ENCODE results near the gene LRMDA.

LRMDA gene

DNA sequence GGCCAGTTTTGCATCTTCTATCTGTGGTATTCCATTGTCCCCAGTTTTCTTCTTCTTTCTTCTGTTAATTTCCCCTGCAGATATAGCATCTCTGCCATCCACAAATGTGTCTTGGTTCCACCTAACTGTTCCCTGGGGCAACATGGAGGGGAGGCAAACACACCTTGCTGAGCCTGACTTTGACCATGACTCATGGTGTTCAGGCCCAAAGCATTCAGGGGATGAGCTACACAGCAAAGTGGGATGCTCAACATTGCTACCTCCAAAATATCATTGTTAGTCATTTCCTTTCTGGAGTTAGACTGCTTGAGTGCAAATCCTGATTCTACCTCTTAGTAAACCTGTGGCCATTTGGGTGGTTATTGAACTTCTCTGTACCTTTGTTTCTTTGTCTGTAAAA is 542.7 kb downstream of the LRMDA start:
- DNase-seq: no peak

DNA sequence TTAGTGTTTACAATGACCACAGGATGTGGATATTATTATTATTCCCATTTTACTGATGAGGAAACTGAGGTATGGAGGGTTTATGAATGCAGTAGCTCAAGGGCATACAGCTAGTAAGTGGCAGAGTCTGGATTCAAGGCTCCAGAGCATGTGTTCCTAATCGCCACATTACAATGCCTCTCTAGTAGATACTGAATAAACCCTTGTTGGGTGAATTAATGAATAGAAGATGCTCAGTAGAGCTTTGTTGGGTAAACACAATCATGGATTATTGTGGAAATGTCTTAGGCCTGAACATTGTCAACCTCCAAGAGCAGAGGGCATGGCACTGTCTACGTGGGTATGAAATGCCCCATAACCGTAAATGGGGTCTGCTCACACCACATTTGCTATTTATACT is 545.3 kb downstream of the LRMDA start:
- DNase-seq: no peak

DNA sequence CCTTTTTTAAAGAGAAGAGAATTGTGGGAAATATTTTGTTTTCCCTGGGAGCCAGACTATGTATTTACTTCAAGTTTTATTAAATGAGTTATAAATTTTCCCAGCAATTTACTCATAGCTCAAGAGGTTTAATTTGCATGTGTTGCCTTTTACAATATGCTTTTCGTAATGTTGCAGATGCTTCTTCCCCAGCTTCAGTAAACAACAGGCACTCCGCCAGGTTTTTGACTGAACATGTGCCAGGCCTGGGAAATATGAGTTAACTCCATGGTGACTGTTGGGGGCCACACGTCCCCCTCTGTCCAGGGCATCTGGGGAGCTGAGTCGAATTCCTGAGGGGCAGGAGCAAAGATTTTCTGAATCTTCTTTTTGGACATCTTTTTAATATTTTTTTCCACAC is 545.7 kb downstream of the LRMDA start:
- DNase-seq: no peak

DNA sequence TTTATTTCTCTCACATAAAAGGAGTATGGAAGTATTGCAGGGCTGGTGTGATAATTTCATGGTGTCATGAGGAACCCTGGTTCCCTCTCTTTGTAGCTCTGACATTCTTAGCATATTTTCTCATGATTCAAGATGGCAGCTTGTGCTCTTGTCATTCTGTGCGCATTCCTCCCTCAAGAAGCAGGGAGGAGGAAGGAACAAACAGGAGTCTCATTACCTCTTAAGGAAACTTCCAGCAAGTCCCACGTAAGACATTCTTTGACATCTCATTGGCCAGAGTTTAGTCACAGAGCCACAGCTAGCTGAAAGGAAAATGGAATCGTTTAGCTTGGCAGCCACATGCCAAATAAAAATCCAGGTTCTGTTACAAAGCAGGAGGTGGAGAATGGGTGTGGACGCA is 546.8 kb downstream of the LRMDA start:
- no peak for DNase-seq

DNA sequence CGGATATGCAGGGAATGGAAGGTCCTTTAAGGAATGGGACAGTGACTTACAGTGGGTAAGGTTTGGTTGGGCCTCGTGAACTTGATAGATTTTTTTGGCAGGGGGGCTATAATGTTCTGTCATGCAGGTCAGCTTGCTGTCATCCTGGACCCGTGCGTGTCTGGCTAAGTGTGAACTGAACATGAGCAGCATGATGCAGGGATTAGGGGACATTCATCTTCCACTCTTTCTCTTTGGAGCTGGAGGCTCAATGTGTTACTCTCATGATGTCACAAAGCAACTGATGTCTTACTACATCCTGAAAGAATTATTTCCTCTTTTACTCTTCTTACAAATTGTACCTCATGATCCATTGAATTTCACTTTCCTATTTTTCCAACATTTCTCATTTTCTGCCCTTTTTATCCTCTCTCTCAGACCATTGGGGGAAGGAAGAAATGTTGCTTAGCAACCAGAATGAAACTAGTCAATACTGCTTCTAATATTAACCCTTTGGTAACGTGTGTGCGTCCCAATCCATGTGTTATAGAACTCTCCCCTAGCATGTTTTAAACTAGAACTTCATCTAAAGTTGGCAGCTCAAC is 549.1 kb downstream of the LRMDA start:
- no peak for DNase-seq

DNA sequence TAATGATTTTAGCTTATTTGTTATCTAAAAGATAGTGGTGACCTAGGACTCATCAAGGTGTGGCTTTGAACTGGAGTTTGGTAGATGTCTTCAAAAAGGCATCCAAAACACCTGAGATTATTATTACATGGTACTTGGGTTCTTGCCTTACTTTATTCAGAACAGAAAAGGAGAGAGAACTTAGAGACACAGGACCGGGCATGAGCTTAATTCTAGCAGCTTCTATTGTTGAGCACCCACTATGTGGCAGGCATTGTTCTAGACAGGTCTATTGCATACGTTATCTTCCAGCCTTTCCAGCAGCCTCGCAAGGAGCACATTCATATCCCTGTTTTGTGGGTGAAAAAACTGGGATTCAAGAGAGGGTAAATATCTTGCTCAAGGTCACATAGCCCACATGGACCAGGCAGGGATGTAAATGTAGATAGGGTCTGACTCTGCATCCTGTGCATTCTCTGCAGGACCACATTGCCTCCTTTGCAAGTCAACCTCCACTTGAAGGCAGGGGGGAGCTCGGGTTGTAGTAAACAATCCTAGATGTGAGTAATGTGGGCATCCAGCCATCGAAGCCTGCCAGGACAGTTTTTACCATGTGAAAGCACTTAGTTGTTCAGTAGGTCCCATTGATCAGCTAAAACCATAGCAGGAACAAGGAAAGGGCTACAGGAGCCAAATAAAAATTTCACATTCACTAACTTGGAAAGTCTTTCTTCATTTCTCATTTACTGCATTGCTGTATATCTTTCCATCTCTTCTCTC is 551.4 kb downstream of the LRMDA start:
- DNase-seq: no peak

DNA sequence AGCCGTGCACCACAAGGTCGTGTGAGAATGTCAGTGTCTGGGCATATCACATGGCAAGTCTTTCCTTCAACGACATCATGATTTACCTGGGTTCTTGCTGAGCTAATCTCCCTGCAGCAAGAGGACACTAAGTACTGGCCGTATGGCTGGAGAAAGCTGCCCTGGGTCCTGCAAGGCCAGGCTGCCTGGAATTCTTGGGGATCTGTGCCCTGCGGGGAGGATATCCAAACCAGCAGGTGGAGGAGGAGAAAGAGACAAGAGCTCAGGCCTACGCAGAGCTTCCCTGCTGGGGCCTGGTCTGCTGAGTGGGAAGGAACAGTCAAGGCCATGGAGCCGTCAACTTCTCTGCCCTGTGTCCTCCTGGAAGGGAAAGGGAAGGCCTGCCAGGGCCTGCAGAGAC is 552.6 kb downstream of the LRMDA start:
- no peak for DNase-seq

DNA sequence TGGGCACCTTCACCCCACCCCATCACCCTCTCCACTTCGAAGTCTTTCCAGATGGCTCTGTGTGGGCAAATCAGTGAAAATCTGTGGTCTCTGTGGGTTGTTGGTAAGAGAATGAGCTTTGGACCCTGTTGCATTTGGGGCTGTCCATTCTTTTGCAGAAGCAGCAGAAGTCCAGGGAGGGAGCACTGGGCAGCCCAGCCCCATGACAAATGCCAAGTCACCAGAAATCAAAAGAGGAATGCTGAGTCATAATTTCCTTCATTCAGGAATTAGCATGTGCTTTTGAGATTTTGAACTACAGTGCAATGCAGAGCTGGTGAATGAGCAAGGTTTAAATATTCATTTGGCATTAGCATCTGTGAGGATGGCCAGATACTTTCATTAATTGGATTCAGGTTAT is 556.2 kb downstream of the LRMDA start:
- no peak for DNase-seq

DNA sequence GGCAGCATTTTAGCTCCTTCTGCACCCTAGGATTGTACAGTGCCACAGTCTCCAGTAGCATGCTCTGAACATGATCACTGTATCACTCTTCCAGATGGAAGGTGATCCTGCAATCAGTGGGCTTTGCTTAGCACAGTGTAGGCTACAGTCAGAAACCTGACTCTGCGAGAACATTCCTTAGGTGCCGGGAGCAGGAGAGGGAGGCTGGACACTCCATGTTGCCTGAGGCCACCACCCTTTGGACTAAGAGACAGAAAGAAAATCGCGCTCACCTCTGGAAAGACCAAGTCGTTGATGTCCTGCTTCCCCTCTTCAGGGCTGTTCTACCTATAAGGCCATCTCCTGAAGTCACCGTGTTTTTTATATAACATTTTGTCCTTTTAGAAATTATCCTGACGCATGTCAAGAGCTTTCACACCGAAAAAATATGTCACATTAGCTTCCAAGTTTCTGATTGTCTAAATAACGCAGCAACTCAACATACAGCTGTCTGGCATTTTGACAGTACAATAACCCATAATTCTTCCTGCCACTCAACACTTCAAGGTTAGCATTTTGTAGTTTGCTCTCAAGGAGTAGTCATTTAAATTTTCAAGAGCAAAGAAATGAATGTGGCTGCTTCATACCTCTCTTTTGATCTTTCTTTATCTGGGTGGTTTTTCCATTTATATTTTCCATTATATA is 563.1 kb downstream of the LRMDA start:
- no peak for DNase-seq

DNA sequence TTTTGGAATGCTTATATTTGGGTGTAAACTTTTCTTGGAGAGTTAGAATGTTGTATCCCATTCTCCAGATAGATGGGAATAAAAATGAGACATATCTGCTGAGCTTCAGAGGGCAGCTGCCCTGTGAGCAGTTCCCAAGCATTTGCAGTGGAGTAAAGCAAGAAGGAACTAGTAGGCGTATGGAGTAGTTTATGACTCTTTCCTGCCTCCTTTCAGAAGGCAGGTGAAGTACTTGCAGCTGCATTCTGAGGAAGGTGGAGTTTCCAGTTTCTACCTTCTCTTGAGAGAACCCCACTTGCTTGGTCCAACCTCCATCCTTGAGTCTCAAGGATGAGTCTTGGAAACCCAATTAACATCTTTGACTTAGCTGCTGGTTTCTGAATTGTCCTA is 563.6 kb downstream of the LRMDA start:
- DNase-seq: no peak

DNA sequence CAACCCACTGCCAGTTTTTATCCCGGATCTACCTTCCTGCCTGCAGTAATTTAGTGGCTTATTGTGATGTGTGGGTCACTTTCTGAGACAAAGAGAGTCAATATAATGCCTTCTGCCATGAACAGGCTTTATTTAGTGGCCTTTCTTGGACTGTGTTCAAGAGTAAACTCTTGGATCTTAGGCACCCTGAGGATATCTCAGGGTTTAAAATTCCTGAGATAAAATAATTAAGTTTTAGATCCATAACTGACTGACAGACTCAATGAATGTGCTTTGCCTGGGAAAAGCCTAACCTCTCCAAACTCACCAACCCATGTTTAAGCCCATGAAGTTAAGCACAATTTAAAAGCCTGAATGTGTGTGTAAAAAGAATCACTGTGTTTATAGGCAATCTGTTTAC is 564.3 kb downstream of the LRMDA start:
- DNase-seq: no peak

DNA sequence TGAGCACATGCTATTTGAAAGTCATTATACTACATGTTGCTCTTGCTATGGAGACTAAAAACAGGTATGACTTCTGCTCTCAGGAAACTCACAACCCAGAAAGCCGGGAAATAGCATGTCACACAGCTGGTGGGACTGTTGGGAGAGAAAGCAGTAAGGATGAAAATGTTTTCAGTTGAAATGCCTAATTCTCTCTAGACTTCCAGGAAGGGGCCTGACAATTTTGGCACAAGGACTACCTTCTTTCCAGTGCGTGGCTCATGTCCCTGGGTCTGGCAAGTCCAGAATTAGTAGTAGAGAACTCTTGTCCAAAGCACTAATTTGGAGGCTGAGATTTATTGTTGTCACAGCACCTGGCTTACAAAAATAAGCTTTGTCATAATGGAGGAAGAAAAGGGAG is 567.6 kb downstream of the LRMDA start:
- DNase-seq: no peak

DNA sequence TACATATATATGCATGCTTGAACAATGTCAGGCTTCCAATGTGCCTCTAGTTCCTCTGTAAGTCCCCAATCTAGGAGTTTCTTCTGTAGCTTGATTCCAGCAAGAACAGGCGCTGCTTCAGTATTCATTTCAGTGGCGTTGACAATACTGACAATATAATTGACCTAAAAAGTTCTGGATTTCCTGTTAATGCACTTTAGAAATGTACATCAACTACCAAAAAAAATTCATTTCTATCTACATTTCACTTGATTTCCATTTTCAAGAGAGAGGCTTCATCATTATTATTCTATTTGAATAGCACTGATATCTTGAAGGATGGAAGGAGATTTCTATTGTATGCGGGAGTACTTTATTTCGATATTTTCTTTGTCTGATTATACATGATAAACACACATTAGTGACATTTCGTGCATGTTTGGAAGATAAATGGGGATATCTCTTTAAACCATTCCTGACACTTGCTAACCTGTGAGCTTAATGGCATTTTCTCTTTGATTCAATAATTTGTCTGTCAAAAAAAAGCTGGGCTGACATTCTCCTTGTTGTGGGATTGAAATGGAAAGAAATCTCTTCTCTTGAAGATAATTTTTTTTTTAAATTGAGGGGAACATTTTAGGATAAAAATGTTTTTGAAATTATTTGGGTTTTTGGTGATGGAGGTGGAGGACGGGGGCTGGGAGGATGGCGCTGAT is 568.2 kb downstream of the LRMDA start:
- DNase-seq: no peak

DNA sequence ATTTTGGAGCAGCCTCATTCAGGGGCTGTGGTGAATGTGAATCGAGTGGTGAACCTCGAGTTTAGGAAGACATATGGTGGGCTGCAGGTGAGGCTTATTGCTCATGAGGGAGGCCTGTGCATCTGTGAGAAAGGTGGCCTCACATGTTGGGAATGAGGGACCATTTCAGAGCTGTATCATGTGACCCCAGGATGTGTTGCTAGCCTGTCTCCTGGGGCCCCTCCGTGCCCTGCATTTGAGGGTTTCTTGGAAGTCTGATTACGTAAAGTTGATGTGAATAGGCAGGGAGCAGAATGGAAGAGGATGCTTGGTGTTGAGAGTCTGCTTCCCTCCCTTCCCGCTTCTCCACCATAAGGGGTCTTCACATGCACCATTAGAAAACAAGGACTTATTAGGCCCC is 569.1 kb downstream of the LRMDA start:
- no peak for DNase-seq

DNA sequence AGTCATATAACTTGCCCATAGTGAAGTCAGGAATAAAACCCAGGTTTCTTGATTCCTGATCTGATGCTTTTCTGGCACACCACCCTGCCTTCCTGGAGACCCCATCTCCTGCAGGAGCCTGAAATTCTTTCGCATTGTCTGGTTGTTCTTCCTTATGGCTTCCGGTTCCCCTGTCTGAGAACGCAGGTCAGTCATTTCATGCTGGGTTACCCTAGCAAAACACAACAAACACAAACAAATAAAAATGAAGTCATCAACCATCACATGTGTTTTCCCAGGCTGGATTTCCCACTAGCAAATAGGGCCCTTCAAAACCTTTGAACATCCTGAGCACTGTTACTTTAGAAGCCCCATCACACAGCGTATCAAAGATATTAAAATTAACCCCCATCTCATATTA is 569.6 kb downstream of the LRMDA start:
- DNase-seq: no peak

DNA sequence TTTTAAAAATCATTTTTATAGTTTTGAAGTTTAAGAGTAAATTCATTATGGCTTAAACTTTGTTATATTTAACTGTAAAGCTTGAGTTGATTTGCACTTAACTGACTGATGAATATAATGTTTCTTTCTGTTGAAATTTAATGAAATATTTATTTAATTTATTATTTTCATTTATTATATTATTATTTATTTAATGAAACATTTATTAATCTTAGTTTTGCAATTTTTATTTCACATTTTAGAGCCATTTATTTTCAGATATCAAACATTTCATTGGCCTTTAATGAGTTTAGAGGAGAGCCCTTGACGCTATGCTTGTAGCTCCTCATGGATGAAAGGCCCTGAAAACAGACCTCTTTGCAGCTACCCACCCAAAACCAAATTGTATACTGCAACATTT is 570.0 kb downstream of the LRMDA start:
- no peak for DNase-seq

DNA sequence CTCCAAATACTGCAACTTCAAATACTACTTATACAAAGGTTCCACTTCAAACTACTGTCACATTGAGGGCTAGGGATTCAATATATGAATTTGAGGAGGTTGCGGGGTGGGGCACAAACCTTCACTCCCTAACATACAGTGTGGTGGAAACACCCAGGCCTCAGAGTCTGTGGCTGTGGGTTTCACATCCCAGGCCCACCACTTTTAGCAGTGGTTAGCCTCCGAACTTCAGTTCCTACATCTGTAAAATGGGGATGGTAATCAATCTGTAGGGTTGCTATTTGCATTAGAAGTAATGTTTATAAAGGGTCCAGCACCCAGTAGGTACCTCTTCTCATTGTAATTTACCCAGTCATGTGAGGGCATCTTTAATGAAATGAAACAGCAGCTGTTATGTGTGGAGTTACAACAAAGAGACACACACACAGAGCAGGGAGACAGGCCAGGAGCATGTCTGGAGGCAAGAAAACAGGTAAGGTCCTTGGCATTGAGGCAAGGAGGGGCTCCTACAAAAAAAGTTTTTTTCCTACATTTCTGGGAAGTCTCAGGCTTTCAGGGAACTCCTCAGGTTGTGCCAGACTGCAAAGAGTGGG is 570.9 kb downstream of the LRMDA start:
- DNase-seq: no peak

DNA sequence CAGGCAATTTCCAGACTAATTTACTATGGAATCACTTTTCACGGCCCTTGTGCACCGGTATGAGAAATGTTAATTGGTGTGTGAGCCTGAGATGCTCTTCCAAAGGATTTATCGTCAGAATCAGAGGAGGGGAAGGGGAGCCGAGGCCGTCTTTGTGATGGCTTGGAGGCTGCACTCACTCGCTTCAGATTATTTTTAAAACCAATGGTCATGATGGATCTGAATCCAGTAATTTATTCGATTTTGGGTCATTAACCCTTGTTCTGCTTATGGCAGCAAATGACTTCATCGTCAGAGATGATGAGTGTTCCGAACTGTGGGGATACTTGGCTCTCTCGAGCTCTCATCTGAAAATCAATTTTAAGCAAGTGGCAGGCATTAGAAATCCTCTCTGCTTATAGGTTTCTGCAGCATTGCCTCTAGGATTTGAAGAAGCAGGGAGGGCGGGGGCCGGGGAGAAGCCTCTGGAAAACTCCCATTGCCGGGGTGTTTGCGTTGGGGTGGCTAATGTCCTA is 576.3 kb downstream of the LRMDA start:
- no peak for DNase-seq

DNA sequence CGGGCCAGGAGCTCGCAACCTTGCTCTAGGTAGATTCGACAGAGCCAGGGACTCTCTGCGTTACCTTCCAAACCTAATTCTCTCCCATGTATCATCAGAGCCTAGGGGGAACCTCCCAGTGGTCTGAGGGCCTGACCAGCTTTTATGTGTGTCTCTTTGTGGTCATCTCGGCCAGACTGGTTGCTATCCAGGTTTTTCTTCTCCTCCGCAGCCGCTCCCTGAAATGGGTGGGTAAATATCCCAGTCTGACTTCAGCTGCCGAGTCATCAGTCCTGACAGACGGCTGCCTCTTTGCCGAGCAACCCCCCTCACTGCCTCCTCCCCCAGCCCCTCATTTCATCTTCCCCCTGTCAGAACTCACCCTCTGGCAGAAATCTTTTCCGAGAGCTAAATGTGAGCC is 578.1 kb downstream of the LRMDA start:
- no peak for DNase-seq

DNA sequence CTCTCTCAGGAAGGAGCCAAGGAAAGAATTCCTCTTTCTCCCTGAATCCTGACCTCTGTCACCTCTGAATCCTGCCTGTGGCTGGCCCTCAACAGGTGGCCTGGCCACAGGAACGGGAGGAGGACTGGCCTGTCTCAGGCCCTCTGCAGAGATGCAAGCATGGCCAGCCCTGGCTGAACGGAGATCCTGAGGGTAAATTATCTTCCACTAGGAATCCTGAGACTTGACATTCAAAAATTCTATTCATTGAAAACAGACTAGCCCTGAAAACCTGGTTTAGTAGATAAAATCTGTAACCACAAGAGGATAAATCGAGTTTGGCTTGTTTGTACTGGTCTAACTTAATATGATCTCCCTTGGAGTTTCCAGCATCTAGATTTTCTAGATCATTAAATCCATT is 579.3 kb downstream of the LRMDA start:
- DNase-seq: no peak

DNA sequence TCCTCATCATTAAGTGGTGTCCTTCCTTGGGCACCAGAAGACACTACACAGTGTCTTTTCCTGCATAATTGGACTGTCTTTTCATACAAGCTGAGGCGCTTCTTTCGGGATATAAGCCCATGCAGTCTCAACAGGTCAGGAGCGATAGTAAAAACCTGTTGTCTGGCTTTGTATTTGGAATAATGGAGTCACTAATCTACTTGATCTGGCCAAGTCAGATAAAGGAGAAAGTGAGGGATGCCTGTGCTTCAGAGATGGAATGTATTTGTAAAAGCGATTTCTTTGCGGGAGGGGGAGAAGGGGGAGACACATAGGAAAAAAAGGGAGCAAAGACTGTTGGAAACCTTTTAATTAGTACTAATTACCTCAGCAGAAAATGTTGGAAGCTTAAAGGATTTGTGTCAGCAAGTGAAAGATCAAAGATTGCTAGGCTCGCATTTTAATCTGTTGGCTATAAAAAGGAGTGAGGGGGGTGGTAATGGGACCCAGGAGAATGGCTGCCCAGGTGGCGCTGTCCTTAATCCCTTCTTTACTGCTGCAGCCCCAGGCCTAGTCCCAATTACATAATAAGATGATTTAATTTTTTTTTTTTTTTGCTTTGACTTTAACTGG is 581.4 kb downstream of the LRMDA start:
- no peak for DNase-seq

DNA sequence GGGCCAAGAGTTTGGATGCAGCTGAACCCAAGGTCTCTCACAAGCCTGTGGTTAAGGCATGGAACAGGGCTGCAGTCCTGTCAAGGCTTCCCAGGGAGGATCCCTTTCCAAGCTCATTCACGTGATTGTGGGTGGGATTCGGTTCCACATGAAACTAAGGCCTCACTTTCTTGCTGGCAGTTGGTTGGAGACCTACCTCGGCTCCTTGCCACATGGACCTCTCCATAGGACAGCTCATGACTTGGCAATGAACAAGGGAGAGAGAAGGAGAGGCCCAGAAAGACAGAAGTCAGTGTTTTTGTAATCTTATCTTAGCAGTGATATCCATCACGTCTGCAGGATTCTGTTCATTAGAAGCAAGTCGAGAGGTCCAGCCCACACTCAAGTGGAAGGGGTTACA is 583.8 kb downstream of the LRMDA start:
- no peak for DNase-seq

Data from NK-92 treated with Interleukin-12 subunit alpha and Interleukin-12 subunit beta, amount 100 ng/mL, for 24 hours (cell line).